ENCODE results near the gene LRRC25. TPM values are rescaled to one million over a fixed set of nuclear protein-coding genes. Genes with fewer than 3 reads are reported as not detected.

Gene LRRC25
- total RNA-seq, 1 experiment from 2014 or later = not detected

GRCh38 chr19:18427743-18428113 is 30.3 kb upstream of the LRRC25 start:
- no peak overlapping the region for H2BK15ac ChIP-seq (ENCODE audit: low read depth, low read length)
- H3K18ac ChIP-seq (ENCODE audit: insufficient read length, low read depth, low read length) = no peak overlapping the region
- no peak overlapping the region for H3K56ac ChIP-seq (ENCODE audit: insufficient read length, low read depth, low read length)
- no peaks in the 10 kb centered on the region for H3K23me2 ChIP-seq (ENCODE audit: insufficient read length, low read depth, low read length, poor library complexity, severe bottlenecking)
- DNase-seq = no peak
- no peak for TF ChIP-seq CTCF (conservative IDR thresholded peaks at IDR 0.05)
- no peak overlapping the region for H2AFZ ChIP-seq (ENCODE audit: low read length)
- no peaks in the 10 kb centered on the region for H3K79me1 ChIP-seq (ENCODE audit: insufficient read depth, low read depth, low read length, poor library complexity, severe bottlenecking)
- no peak overlapping the region for H2BK5ac ChIP-seq (ENCODE audit: insufficient read length, low read length)
- H2BK20ac ChIP-seq (ENCODE audit: low read depth, low read length, poor library complexity, severe bottlenecking) = no peak overlapping the region
- WGBS (ENCODE audit: extremely low coverage, insufficient read length, low lambda C conversion rate) = no CpG with 5 or more reads among the region's 12 CpGs
- H3K27me3 ChIP-seq (ENCODE audit: insufficient read depth, low read length) = no peaks in the 10 kb centered on the region
- Mint-ChIP-seq H3K27me3 (ENCODE audit: low read depth) (peaks cover 5% of the 10 kb centered on the region; the same call in 1 of the 2 replicates), H3K36me3 (ENCODE audit: insufficient read depth in 1 of 3, low read depth in 3 of 3) (0 out of 7 replicates have a peak, but pooled peaks cover 0 to 3% (median 0%) of the 10 kb centered on the region in 3 experiments), H3K27ac (no peak overlapping the region), H3K4me1 (peaks cover 38 to 43% of the 10 kb centered on the region in 2 experiments), H3K9me3 (no peaks in the 10 kb centered on the region), H3K4me3 (no peak overlapping the region)
- H3T11ph ChIP-seq (ENCODE audit: low read length) = no peak overlapping the region
- H4K91ac ChIP-seq (ENCODE audit: insufficient read length, low read depth, low read length) = no peak overlapping the region
- no peak overlapping the region for H2BK12ac ChIP-seq (ENCODE audit: insufficient read length, low read depth, low read length)
- H3K4ac ChIP-seq (ENCODE audit: low read depth, low read length) = no peak overlapping the region
- no peak overlapping the region for H4K5ac ChIP-seq (ENCODE audit: insufficient read length, low read depth, low read length)
- H3K4me2 ChIP-seq (ENCODE audit: insufficient read depth, insufficient read length, low read length) = no peak overlapping the region
- H3K79me2 ChIP-seq (ENCODE audit: insufficient read depth, low read length) = no peaks in the 10 kb centered on the region
- H3K23ac ChIP-seq (ENCODE audit: insufficient read length, low read depth, low read length) = no peak overlapping the region
- H4K8ac ChIP-seq (replicated peaks; ENCODE audit: insufficient read length, low read depth, low read length) = no peak overlapping the region
- peaks cover 4% of the 10 kb centered on the region; the same call in 1 of the 2 replicates for H3K4me1 ChIP-seq (ENCODE audit: insufficient read depth, low read length)
- no peak overlapping the region for H3K9ac ChIP-seq (ENCODE audit: extremely low read depth, insufficient read length, low read length)
- no peaks in the 10 kb centered on the region for H3K9me3 ChIP-seq (ENCODE audit: control insufficient read depth, low read depth, low read length)
- no peak overlapping the region for H3K14ac ChIP-seq (ENCODE audit: insufficient read depth, low read length)
- no peak overlapping the region for H3K27ac ChIP-seq (ENCODE audit: insufficient read length, low read depth, low read length)
- no peak overlapping the region for H2AK5ac ChIP-seq (ENCODE audit: insufficient read length, low read length)
- no peak overlapping the region for H2BK120ac ChIP-seq (ENCODE audit: low read depth, low read length, poor library complexity, severe bottlenecking)
- no peaks in the 10 kb centered on the region for H4K20me1 ChIP-seq (ENCODE audit: control insufficient read depth, insufficient read depth, insufficient read length)
